Kidney epithelial cell (primary cell): ENCODE results near the gene FLAD1. TPM values are rescaled to one million over a fixed set of nuclear protein-coding genes. Genes with fewer than 3 reads are reported as not detected.

ENCODE experiments used
- DNase-seq: peaks from one replicate; pipeline ENCODE4 v3.0.0-alpha.2; 2010; ENCODE audit warnings: low read depth
- H3K27me3 ChIP-seq: 2 replicates; pipeline ENCODE4 v1.6.0; 2011; ENCODE audit warnings: low read length; ENCODE audit not compliant: control insufficient read depth, insufficient read depth
- H3K36me3 ChIP-seq: 2 replicates; pipeline ENCODE4 v1.5.1; 2011; ENCODE audit warnings: low read length; ENCODE audit not compliant: control insufficient read depth, insufficient read depth
- H3K4me3 ChIP-seq: 2 replicates; pipeline ENCODE4 v1.5.1; 2011; ENCODE audit warnings: low read depth, mild to moderate bottlenecking, control low read depth, low read length
- CTCF ChIP-seq: IDR thresholded peaks from 2 replicates; pipeline ENCODE4 v1.5.1; 2011; ENCODE audit warnings: mild to moderate bottlenecking, moderate library complexity, low read length, control low read depth, inconsistent platforms; ENCODE audit not compliant: insufficient read depth, poor library complexity, severe bottlenecking
- total RNA-seq: library from RNA; depleted of rRNA; stranded (reverse); fragments of >200 nt; gene quantifications from 2 replicates; pipeline ENCODE4 v1.2.3, GENCODE V29; 2015

The FLAD1 gene
- total RNA-seq, 1 donor from 2014 or later: 53.0 TPM

GRCh38 chr1:154943649-154944400 is 39.3 kb upstream of the FLAD1 start:
- Histone ChIP-seq H3K36me3 (peaks cover 4% of the 10 kb centered on the region), H3K4me3 (no peak overlapping the region), H3K27me3 (no peaks in the 10 kb centered on the region)
- no peak for DNase-seq
- peak; percentile 88 for TF ChIP-seq CTCF

- Histone ChIP-seq H3K36me3 (peaks cover 4% of the 10 kb centered on the region), H3K4me3 (no peak overlapping the region), H3K27me3 (no peaks in the 10 kb centered on the region)
- TF ChIP-seq CTCF: no peak
- no peak for DNase-seq
These were observed 38.6 kb upstream of the FLAD1 start for GRCh38 chr1:154944401-154945159.

- Histone ChIP-seq H3K4me3 (no peak overlapping the region), H3K36me3 (peaks cover 4% of the 10 kb centered on the region), H3K27me3 (no peaks in the 10 kb centered on the region)
- TF ChIP-seq CTCF: no peak
- no peak for DNase-seq
These were observed 37.8 kb upstream of the FLAD1 start for GRCh38 chr1:154945160-154945961.

- Histone ChIP-seq H3K36me3 (peaks cover 4% of the 10 kb centered on the region), H3K27me3 (no peaks in the 10 kb centered on the region), H3K4me3 (no peak overlapping the region)
- no peak for TF ChIP-seq CTCF
- DNase-seq: no peak
These were observed 36.9 kb upstream of the FLAD1 start for GRCh38 chr1:154945962-154946850.

- H3K4me3 ChIP-seq: no peak overlapping the region
- peaks cover 4% of the 10 kb centered on the region for H3K36me3 ChIP-seq
- no peaks in the 10 kb centered on the region for H3K27me3 ChIP-seq
- DNase-seq: no peak
- TF ChIP-seq CTCF: no peak
These were observed 35.1 kb upstream of the FLAD1 start for GRCh38 chr1:154948079-154948478.
